HG03066 (cell line): ENCODE results near the gene SLC26A1.

ENCODE experiments used
- ATAC-seq: cut with Tn5 transposase; IDR thresholded peaks from one replicate; pipeline ENCODE4 v1.9.1; 2021; ENCODE audit warnings: low read depth; ENCODE audit not compliant: unreplicated experiment

SLC26A1 gene

GRCh38 chr4:967113-968104, 25.8 kb downstream of the SLC26A1 start:
- ATAC-seq, result no peak

- ATAC-seq, result no peak
Observed at GRCh38 chr4:966266-967112, 26.7 kb downstream of the SLC26A1 start.

GRCh38 chr4:965766-966134, 27.5 kb downstream of the SLC26A1 start:
- no peak for ATAC-seq

GRCh38 chr4:965048-965765, 28.0 kb downstream of the SLC26A1 start:
- no peak for ATAC-seq

- no peak for ATAC-seq
Observed at GRCh38 chr4:964346-965025, 28.7 kb downstream of the SLC26A1 start.

GRCh38 chr4:963276-964225, 29.7 kb downstream of the SLC26A1 start:
- ATAC-seq, result no peak

GRCh38 chr4:962231-963208, 30.7 kb downstream of the SLC26A1 start:
- ATAC-seq, result no peak

GRCh38 chr4:961351-962230, 31.6 kb downstream of the SLC26A1 start:
- no peak for ATAC-seq

GRCh38 chr4:960636-961350, 32.4 kb downstream of the SLC26A1 start:
- no peak for ATAC-seq

GRCh38 chr4:960140-960635, 33.0 kb downstream of the SLC26A1 start:
- ATAC-seq, result no peak

GRCh38 chr4:959338-960139, 33.7 kb downstream of the SLC26A1 start:
- no peak for ATAC-seq

- no peak for ATAC-seq
Observed at GRCh38 chr4:958696-959337, 34.4 kb downstream of the SLC26A1 start.

GRCh38 chr4:958314-958665, 34.9 kb downstream of the SLC26A1 start:
- no peak for ATAC-seq

GRCh38 chr4:957581-958313, 35.5 kb downstream of the SLC26A1 start:
- no peak for ATAC-seq
